H1 (cell line): Measurements from ENCODE around the gene MEX3D. TPM values are rescaled to one million over a fixed set of nuclear protein-coding genes. Genes with fewer than 3 reads are reported as not detected.

Experiments used
- CTCF ChIA-PET: fragments of 300-600 bp; sonication (Branson Sonifier 250); formaldehyde crosslinking; loops from one replicate; lab custom pipeline; 2021; ENCODE audit not compliant: partially characterized antibody; lab: Charles Lee
- POLR2A ChIA-PET: fragments of 300-600 bp; sonication (Branson Sonifier 250); formaldehyde crosslinking; loops from one replicate; lab custom pipeline; 2021; ENCODE audit warnings: inconsistent platforms; ENCODE audit not compliant: partially characterized antibody; lab: Charles Lee
- DNase-seq, 2 experiments: peaks; one replicate each; pipeline versions ENCODE4 v3.0.0 to v3.0.0-alpha.2; 2010 to 2022; ENCODE audit warnings: low spot score in 2 of 2, low read depth in 1 of 2, mixed read lengths in 1 of 2
- FAIRE-seq: peaks from 2 replicates; lab custom pipeline; 2011; peaks lifted over from hg19 to GRCh38; lab: Jason Lieb, UNC
- H2AFZ ChIP-seq: 2 replicates; pipeline ENCODE4 v1.8.1; 2012; ENCODE audit warnings: low read length, inconsistent platforms
- H2AK5ac ChIP-seq: 2 replicates; pipeline ENCODE4 v1.6.1; 2013; ENCODE audit warnings: low read depth, low read length
- H2BK120ac ChIP-seq: replicated peaks from 2 replicates; pipeline ENCODE3; 2013; ENCODE audit warnings: low read depth, low read length, inconsistent platforms
- H2BK12ac ChIP-seq: 2 replicates; pipeline ENCODE4 v1.6.1; 2013; ENCODE audit warnings: low read depth, low read length
- H2BK15ac ChIP-seq: 2 replicates; pipeline ENCODE4 v1.6.1; 2013; ENCODE audit warnings: low read length
- H2BK20ac ChIP-seq: 2 replicates; pipeline ENCODE4 v1.6.1; 2013; ENCODE audit warnings: low read length
- H2BK5ac ChIP-seq: 2 replicates; pipeline ENCODE4 v1.6.1; 2013; ENCODE audit warnings: low read depth, low read length
- H3K14ac ChIP-seq: 2 replicates; pipeline ENCODE4 v1.6.1; 2013; ENCODE audit warnings: inconsistent platforms; ENCODE audit not compliant: insufficient read length
- H3K18ac ChIP-seq: 2 replicates; pipeline ENCODE4 v1.6.1; 2013; ENCODE audit warnings: low read length; ENCODE audit errors: extremely low read depth
- H3K23ac ChIP-seq: 2 replicates; pipeline ENCODE4 v1.6.1; 2013; ENCODE audit warnings: inconsistent platforms; ENCODE audit not compliant: insufficient read length
- H3K23me2 ChIP-seq: 2 replicates; pipeline ENCODE4 v1.6.1; 2013; ENCODE audit warnings: low read depth, low read length
- H3K27ac ChIP-seq: 2 replicates; pipeline ENCODE4 v1.6.1; 2011; ENCODE audit warnings: low read depth, low read length, inconsistent platforms
- H3K27me3 ChIP-seq, 4 experiments: replicated peaks in 1 of 4; 1 replicate in 1 of 4; 2 replicates in 3 of 4; pipeline versions ENCODE4 v1.6.1 to v1.8.1; 2011 to 2013; ENCODE audit warnings: low read length in 3 of 4, mild to moderate bottlenecking in 3 of 4, inconsistent platforms in 2 of 4, mixed read lengths in 2 of 4, moderate library complexity in 1 of 4; ENCODE audit not compliant: control insufficient read depth in 3 of 4, insufficient read depth in 3 of 4; ENCODE audit errors: extremely low read depth in 1 of 4
- H3K36me3 ChIP-seq, 4 experiments: 2 replicates each; pipeline versions ENCODE4 v1.6.1 to v1.8.1; 2011 to 2013; ENCODE audit warnings: mild to moderate bottlenecking in 4 of 4, low read length in 3 of 4, moderate library complexity in 2 of 4, control low read depth in 1 of 4, inconsistent platforms in 1 of 4; ENCODE audit not compliant: insufficient read depth in 4 of 4, control insufficient read depth in 2 of 4
- H3K4ac ChIP-seq: replicated peaks from 2 replicates; pipeline ENCODE3; 2013; ENCODE audit warnings: low read length, low read depth, mixed read lengths, inconsistent platforms; ENCODE audit not compliant: insufficient read length
- H3K4me1 ChIP-seq, 4 experiments: replicated peaks in 1 of 4; 1 replicate in 1 of 4; 2 replicates in 3 of 4; pipeline versions ENCODE4 v1.6.1 to v1.8.1; 2011 to 2013; ENCODE audit warnings: low read length in 3 of 4, inconsistent platforms in 2 of 4, mixed read lengths in 1 of 4; ENCODE audit not compliant: insufficient read depth in 4 of 4, control insufficient read depth in 3 of 4
- H3K4me2 ChIP-seq, 2 experiments: 2 replicates each; pipeline versions ENCODE4 v1.6.1 to v1.8.1; 2011 to 2013; ENCODE audit warnings: low read depth in 2 of 2, low read length in 2 of 2, control low read depth in 1 of 2, inconsistent platforms in 1 of 2, mild to moderate bottlenecking in 1 of 2; ENCODE audit not compliant: insufficient read depth in 1 of 2
- H3K4me3 ChIP-seq, 4 experiments: fragments of 200-600, 300-600 bp in 1 of 4; sonication (generic), shearing (Covaris generic), sonication (Bioruptor Twin) in 1 of 4; 2 replicates each; pipeline versions ENCODE4 v1.5.1 to v1.8.1; 2011 to 2016; ENCODE audit warnings: low read length in 4 of 4, low read depth in 3 of 4, control low read depth in 2 of 4, inconsistent platforms in 2 of 4, mild to moderate bottlenecking in 2 of 4, mixed read lengths in 1 of 4, moderate library complexity in 1 of 4; ENCODE audit not compliant: insufficient read depth in 2 of 4; ENCODE audit errors: extremely low read depth in 1 of 4
- H3K56ac ChIP-seq: replicated peaks from 2 replicates; pipeline ENCODE3; 2013; ENCODE audit warnings: low read depth, mild to moderate bottlenecking, mixed read lengths, low read length, inconsistent platforms; ENCODE audit not compliant: insufficient read length
- H3K79me1 ChIP-seq: 2 replicates; pipeline ENCODE4 v1.6.1; 2013; ENCODE audit warnings: low read depth, low read length, control low read depth
- H3K79me2 ChIP-seq, 2 experiments: 2 replicates each; pipeline versions ENCODE4 v1.6.1 to v1.8.1; 2012 to 2013; ENCODE audit warnings: low read length in 2 of 2, mild to moderate bottlenecking in 2 of 2, inconsistent platforms in 1 of 2; ENCODE audit not compliant: insufficient read depth in 2 of 2, control insufficient read depth in 1 of 2
- H3K9ac ChIP-seq, 4 experiments: replicated peaks in 1 of 4; 1 replicate in 1 of 4; 2 replicates in 3 of 4; pipeline versions ENCODE4 v1.6.1 to v1.8.1; 2011 to 2013; ENCODE audit warnings: low read depth in 3 of 4, low read length in 3 of 4, control low read depth in 2 of 4, mild to moderate bottlenecking in 2 of 4, moderate library complexity in 2 of 4, inconsistent platforms in 1 of 4; ENCODE audit errors: extremely low read depth in 1 of 4
- H3K9me3 ChIP-seq, 2 experiments: 2 replicates each; pipeline versions ENCODE4 v1.6.1 to v1.8.1; 2012 to 2013; ENCODE audit warnings: mild to moderate bottlenecking in 2 of 2, moderate library complexity in 2 of 2, control low read depth in 1 of 2, inconsistent platforms in 1 of 2, low read depth in 1 of 2, low read length in 1 of 2, mixed read lengths in 1 of 2; ENCODE audit not compliant: insufficient read depth in 2 of 2
- H4K20me1 ChIP-seq, 2 experiments: replicated peaks in 1 of 2; 2 replicates each; pipeline versions ENCODE3 to v1.8.1; 2011 to 2013; ENCODE audit warnings: inconsistent platforms in 2 of 2, low read length in 2 of 2, mild to moderate bottlenecking in 1 of 2; ENCODE audit not compliant: insufficient read depth in 2 of 2, control insufficient read depth in 1 of 2
- H4K5ac ChIP-seq: 2 replicates; pipeline ENCODE4 v1.6.1; 2013; ENCODE audit warnings: low read length, low read depth, mixed read lengths, inconsistent platforms; ENCODE audit not compliant: insufficient read length
- H4K8ac ChIP-seq: 2 replicates; pipeline ENCODE4 v1.8.0; 2013; ENCODE audit warnings: mild to moderate bottlenecking, moderate library complexity, low read length, inconsistent platforms; ENCODE audit not compliant: insufficient read depth; ENCODE audit errors: extremely low read depth
- H4K91ac ChIP-seq: replicated peaks from 2 replicates; pipeline ENCODE3; 2013; ENCODE audit warnings: low read length, mixed read lengths, inconsistent platforms; ENCODE audit not compliant: insufficient read length
- CEBPB ChIP-seq: IDR thresholded peaks from 2 replicates; pipeline ENCODE4 v1.6.1; 2012; ENCODE audit warnings: low read depth, low read length
- E2F6 ChIP-seq: IDR thresholded peaks from 2 replicates; pipeline ENCODE4 v1.6.1; 2012; ENCODE audit warnings: inconsistent platforms
- HDAC6 ChIP-seq: IDR thresholded peaks from one replicate; pipeline ENCODE4 v1.7.1; 2012; ENCODE audit warnings: low read depth, mild to moderate bottlenecking, inconsistent platforms, low read length, moderate library complexity
- JUND ChIP-seq: IDR thresholded peaks from 2 replicates; pipeline ENCODE4 v1.6.1; 2011; ENCODE audit warnings: mild to moderate bottlenecking, improper control_type of control experiment, low read length
- KDM1A ChIP-seq: fragments of 200-600, 300-600 bp; sonication (generic); IDR thresholded peaks from 2 replicates; pipeline ENCODE4 v1.7.1; 2016; ENCODE audit warnings: mild to moderate bottlenecking, low read length, borderline replicate concordance
- KDM4A ChIP-seq: IDR thresholded peaks from one replicate; pipeline ENCODE4 v1.7.1; 2012; ENCODE audit warnings: low read depth, mild to moderate bottlenecking, moderate library complexity, low read length, inconsistent platforms; ENCODE audit not compliant: severe bottlenecking
- KDM5A ChIP-seq: fragments of 200-600 bp; IDR thresholded peaks from 2 replicates; pipeline ENCODE4 v1.7.1; 2012; ENCODE audit warnings: mild to moderate bottlenecking, low read length, inconsistent platforms, mixed read lengths
- MAX ChIP-seq: IDR thresholded peaks from 2 replicates; pipeline ENCODE4 v1.6.1; 2012; ENCODE audit warnings: inconsistent platforms
- NANOG ChIP-seq: IDR thresholded peaks from 2 replicates; pipeline ENCODE4 v1.6.1; 2011; ENCODE audit warnings: low read length, low read depth, mild to moderate bottlenecking, inconsistent platforms; ENCODE audit not compliant: insufficient read depth, poor library complexity, severe bottlenecking
- POU5F1 ChIP-seq: IDR thresholded peaks from 2 replicates; pipeline ENCODE4 v1.6.1; 2011; ENCODE audit warnings: low read depth, mild to moderate bottlenecking, low read length, moderate library complexity
- SP1 ChIP-seq: IDR thresholded peaks from 2 replicates; pipeline ENCODE4 v1.6.1; 2011; ENCODE audit warnings: low read depth, low read length
- TAF7 ChIP-seq: optimal IDR thresholded peaks from 2 replicates; pipeline ENCODE3; 2011; ENCODE audit warnings: low read depth, mild to moderate bottlenecking, inconsistent platforms, low read length, moderate library complexity, borderline replicate concordance
- TEAD4 ChIP-seq: IDR thresholded peaks from 2 replicates; pipeline ENCODE4 v1.6.1; 2012; ENCODE audit warnings: low read depth, low read length, inconsistent platforms, mixed read lengths
- WGBS, 2 experiments: shearing (Covaris generic) in 1 of 2; methylation state at CpG; one replicate each; pipeline versions ENCODE4 v1.1.6 to v1.1.7; 2013 to 2015; ENCODE audit warnings: low lambda C conversion rate in 2 of 2, mixed read lengths in 2 of 2, inconsistent platforms in 1 of 2, low coverage in 1 of 2, missing lambda C conversion rate in 1 of 2; ENCODE audit not compliant: insufficient replicate concordance in 2 of 2, insufficient coverage in 1 of 2, insufficient read length in 1 of 2; ENCODE audit errors: extremely low coverage in 1 of 2, missing lambda C conversion rate in 1 of 2; 5-methylcytosine and 5-hydroxymethylcytosine counted together
- polyA plus RNA-seq, 7 experiments: library from polyadenylated mRNA; depleted of rRNA in 3 of 7; stranded (reverse) in 5 of 7; unstranded in 2 of 7; fragments of >200 nt in 5 of 7; fragments of 200-250 nt in 2 of 7; gene quantifications; 1 replicate in 5 of 7; 2 replicates in 1 of 7; 4 replicates in 1 of 7; pipeline versions ENCODE4 v1.2.1 to v1.2.3, GENCODE V29; 2011 to 2013; ENCODE audit warnings: missing spikeins in 2 of 7, mixed read lengths in 2 of 7
- total RNA-seq: library from RNA; stranded (reverse); fragmentation: NEBNext Ultra II Directional; extraction: Animal tissue kit (Norgen Biotek cat#: 25700); gene quantifications from 2 replicates; pipeline ENCODE4 v1.2.1, GENCODE V29; 2021

Gene MEX3D
- total and polyA plus RNA-seq, 2 of the 8 experiments (the other 6 are each of a cell fraction or from before 2014, with no cell fraction given): 20.8 to 78.8 TPM

- POLR2A ChIA-PET: no interaction called here
- CTCF ChIA-PET: interaction anchor here (0.6 to 0.8 kb wide), 2 partner anchors 12 to 486 kb away, joined by 4 to 5 read pairs; no protein-coding TSS in a partner anchor
These were observed 33.2 kb downstream of the MEX3D start for GRCh38 chr19:1534972-1535371.

More at GRCh38 chr19:1534972-1535371, 33.2 kb downstream of the MEX3D start:
- Histone ChIP-seq H2BK15ac (no peak overlapping the region), H2AK5ac (no peak overlapping the region), H3K36me3 (no peaks in the 10 kb centered on the region), H4K5ac (no peak overlapping the region), H3K4me1 (no peaks in the 10 kb centered on the region), H2BK12ac (no peak overlapping the region), H4K91ac (no peak overlapping the region), H2BK5ac (no peak overlapping the region), H3K27me3 (no peaks in the 10 kb centered on the region; a peak in 1 of 7 replicates)
- no peak for TF ChIP-seq KDM1A
- no peak for TF ChIP-seq NANOG
- no peak for TF ChIP-seq HDAC6
- TF ChIP-seq KDM4A: no peak
- TF ChIP-seq POU5F1: no peak
- no peak for TF ChIP-seq KDM5A
- no peak for TF ChIP-seq E2F6
- TF ChIP-seq TEAD4: no peak
- no peak for TF ChIP-seq MAX
- TF ChIP-seq JUND: no peak
- TF ChIP-seq SP1: no peak
- no peak for TF ChIP-seq TAF7
- no peak for TF ChIP-seq CEBPB
- TF ChIP-seq, all 59 proteins: peak for 0
- Histone ChIP-seq H4K8ac (no peak overlapping the region; the same call in 1 of the 2 replicates), H3K23ac (no peak overlapping the region), H3K14ac (no peak overlapping the region), H3K18ac (no peak overlapping the region), H2BK20ac (no peak overlapping the region), H3K4me3 (no peak overlapping the region), H3K23me2 (no peaks in the 10 kb centered on the region), H3K56ac (no peak overlapping the region), H3K79me2 (no peaks in the 10 kb centered on the region), H3K9me3 (no peaks in the 10 kb centered on the region), H3K27ac (no peak overlapping the region), H2BK120ac (no peak overlapping the region), H2AFZ (no peak overlapping the region), H3K4me2 (no peak overlapping the region), H3K79me1 (no peaks in the 10 kb centered on the region), H3K4ac (no peak overlapping the region), H4K20me1 (peaks cover 0 to 3% of the 10 kb centered on the region in 2 experiments), H3K9ac (no peak overlapping the region)
- FAIRE-seq: no peak
- no peak for DNase-seq
- 88% methylated on average over 8 of the region's 14 CpGs; no CpG with 5 or more reads in 1 of the 2 experiments for WGBS, 2 experiments
